HT1080 (cell line): ENCODE data around the gene ZDHHC4. TPM values are rescaled to one million over a fixed set of nuclear protein-coding genes. Genes with fewer than 3 reads are reported as not detected.
A peak's percentile ranks its signal among the peaks of the same experiment; 100 is the strongest.
"Not testable (repeated sequence)": the region's sequence is repeated elsewhere in the genome, so short reads cannot be mapped to it uniquely, and the experiment has no call there.

Source experiments
- DNase-seq: peaks from one replicate; pipeline ENCODE4 v3.0.0-alpha.2; 2015; ENCODE audit warnings: low read depth
- total RNA-seq: library from RNA; depleted of rRNA; stranded (reverse); fragments of >200 nt; shearing (Covaris generic); gene quantifications from 2 replicates; pipeline ENCODE4 v1.2.3, GENCODE V29; 2014; rRNA removed

The ZDHHC4 gene
- total RNA-seq, 1 experiment from 2014 or later, result 55.9 TPM

DNA sequence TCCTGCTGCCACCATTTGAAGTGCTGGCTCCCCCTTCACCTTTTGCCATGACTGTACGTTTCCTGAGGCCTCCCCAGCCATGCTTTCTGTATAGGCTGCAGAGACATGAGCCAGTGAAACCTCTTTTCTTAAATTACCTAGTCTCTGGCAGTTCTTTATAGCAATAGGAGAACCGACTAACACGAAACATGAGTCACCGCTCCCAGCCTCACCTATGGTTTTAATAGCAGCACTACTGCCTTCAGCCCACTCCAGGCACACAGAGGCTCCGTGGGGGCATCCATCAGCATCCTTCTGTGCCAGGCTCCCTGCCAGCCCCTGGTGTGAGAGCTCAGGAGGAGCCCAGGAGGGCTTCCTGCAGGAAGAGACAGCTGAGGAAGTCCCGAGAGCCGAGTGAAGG lies 54.4 kb downstream of the ZDHHC4 start:
- DNase-seq, result no peak

DNA sequence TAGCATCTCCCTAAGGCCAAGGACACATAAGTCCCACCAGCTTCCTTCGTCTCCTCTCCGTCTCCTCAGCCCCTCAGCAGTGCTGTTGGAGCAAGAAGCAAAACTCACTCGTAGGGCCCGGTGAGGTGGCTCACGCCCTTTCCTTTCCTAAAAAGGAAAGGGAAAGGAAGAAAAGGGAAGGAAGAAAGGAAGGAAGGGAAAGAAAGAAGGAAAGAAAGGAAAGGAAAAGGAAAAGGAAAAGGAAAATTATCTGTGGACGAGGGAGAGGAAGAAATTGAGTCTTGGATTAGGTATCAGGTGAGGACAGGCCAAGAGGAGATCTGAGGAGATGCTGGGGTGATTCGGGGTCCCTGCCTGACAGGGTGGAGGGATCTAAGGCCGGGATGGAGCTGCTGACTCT lies 56.8 kb downstream of the ZDHHC4 start:
- no peak for DNase-seq

DNA sequence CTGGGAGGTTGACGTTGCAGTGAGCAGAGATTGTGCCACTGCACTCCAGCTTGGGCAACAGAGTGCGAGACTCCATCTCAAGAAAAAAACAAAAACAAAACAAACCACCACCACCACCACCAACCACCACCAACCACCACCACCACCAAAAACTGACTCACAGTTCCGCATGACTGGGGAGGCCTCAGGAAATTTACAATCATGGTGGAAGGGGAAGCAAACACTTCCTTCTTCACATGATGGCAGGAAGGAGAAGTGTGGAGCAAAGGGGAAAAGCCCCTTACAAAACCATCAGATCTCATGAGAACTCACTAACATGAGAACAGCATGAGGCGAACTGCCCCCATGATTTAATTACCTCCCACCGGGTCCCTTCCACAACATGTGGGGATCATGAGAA lies 57.7 kb downstream of the ZDHHC4 start:
- DNase-seq, result not testable (repeated sequence)

DNA sequence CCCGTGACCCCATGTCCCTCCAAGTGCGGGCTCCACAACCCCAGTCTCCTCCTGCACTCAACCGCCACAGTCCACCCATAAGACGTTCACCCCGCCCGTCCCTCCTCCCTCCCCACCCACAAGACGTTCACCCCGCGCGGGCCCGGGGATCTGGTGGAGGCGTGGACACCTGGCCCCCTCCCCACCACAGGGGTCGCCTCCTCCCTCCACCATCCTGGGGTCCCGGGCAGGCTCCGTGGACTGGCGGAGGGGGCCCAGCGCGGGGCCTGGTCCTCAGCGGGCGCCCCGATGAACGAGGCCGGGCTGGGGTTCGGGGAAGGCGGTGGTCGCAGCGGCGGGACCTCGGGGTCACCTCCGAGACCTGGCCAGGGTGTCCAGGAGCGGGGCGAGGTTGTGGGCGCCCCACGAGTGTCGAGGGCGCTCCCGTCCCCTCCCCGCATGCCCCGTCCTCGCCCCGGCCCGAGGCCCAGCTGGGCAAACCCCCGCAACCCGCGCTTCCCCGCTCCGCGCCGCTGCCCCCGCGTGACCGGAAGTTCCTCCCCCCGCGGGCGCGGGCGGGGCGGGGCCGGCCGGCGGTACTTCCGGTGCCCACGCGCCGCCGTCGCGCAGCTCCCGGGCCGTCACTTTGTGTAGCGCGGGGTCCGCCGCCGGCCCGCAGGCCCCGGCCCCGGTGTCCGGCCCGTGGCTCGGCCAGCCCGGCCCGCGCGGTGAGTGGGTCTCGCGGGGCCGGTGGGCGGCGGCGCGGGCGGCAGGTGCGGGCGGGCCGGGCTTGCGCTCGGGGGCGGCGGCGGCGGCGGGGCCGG lies 59.7 kb downstream of the ZDHHC4 start, which contains the start of gene ZNF316:
Gene ZNF316 (plus strand): TSS at position 578 of the 803 bp plus-strand sequence. CDS start 5,092 bp downstream, outside the sequence.
- no peak for DNase-seq

DNA sequence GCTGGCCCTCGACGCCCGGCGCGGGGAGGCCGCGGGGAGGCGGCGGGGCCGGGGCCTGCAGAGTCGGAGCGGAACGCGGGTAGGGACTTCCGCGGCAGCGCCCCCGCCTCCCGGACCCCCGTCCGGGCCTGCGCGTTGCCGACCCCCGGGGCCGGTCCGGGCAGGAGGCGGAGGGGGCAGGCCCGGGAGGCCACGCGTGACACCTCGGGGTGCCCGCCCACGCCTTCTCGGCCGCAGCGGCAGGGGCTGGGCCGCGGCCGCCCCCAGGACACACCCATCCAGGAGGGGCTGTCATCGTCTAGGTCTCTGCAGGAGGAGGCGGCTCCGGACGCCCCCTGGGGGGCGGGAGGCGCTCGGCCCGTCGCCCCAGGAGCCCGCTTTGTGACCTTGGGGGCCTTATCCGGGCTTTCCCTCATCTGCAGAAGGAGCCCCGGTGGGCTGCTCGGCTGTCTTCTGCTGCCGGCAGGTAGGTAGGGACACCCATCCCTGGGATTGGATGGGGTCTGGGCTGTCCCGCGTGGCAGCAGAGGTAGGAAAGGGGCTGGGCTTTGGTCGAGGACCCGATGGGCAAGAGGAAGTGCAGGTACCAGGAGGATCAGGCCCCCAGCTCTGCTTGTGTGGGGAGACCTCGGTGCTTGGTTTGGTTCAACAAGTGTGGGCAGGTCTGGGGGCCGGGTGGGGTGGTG lies 60.4 kb downstream of the ZDHHC4 start:
- DNase-seq, result peak; percentile 40

Other genes with a start within 250 kb of the ZDHHC4 start
- gene FAM220A, start 228.5 kb upstream of the ZDHHC4 start, total RNA-seq, result 12.9 and 13.5 TPM in 2 replicates
- gene RAC1, start 202.9 kb upstream of the ZDHHC4 start, total RNA-seq, result 106 and 202 TPM in 2 replicates
- 11.0 and 17.1 TPM in 2 replicates for gene DAGLB, start 129.5 kb upstream of the ZDHHC4 start, total RNA-seq
- gene KDELR2, start 93.3 kb upstream of the ZDHHC4 start, total RNA-seq, result 66.7 and 125 TPM in 2 replicates
- not detected in 2 replicates for gene GRID2IP, start 26.0 kb upstream of the ZDHHC4 start, total RNA-seq
- gene INTS15, start 12.6 kb downstream of the ZDHHC4 start, total RNA-seq, result 30.5 and 38.1 TPM in 2 replicates
- 0.88 and 1.0 TPM in 2 replicates for gene ZNF853, start 38.2 kb downstream of the ZDHHC4 start, total RNA-seq
- gene ZNF316, start 59.9 kb downstream of the ZDHHC4 start, total RNA-seq, result 13.8 and 17.4 TPM in 2 replicates
- 12.2 and 16.4 TPM in 2 replicates for gene ZNF12, start 129.5 kb downstream of the ZDHHC4 start, total RNA-seq
- gene RSPH10B2, start 176.6 kb downstream of the ZDHHC4 start, total RNA-seq, result not detected in 2 replicates
- 40.3 and 45.0 TPM in 2 replicates for gene CCZ1B, start 248.8 kb downstream of the ZDHHC4 start, total RNA-seq